GM12801 (cell line): ENCODE measurements around the gene RHOJ.

ENCODE experiments used
- CTCF ChIP-seq: IDR thresholded peaks from one replicate; pipeline ENCODE4 v1.5.1; 2011; ENCODE audit warnings: control low read depth; ENCODE audit not compliant: insufficient read length; ENCODE audit errors: extremely low read depth

The RHOJ gene

GRCh38 chr14:63175531-63175930, 28.7 kb upstream of the RHOJ start:
- TF ChIP-seq CTCF, result no peak

- TF ChIP-seq CTCF, result no peak
Measured at GRCh38 chr14:63178912-63179311, 25.3 kb upstream of the RHOJ start.

- TF ChIP-seq CTCF, result no peak
Measured at GRCh38 chr14:63179383-63179782, 24.9 kb upstream of the RHOJ start.

- no peak for TF ChIP-seq CTCF
Measured at GRCh38 chr14:63180011-63180410, 24.2 kb upstream of the RHOJ start.

- no peak for TF ChIP-seq CTCF
Measured at GRCh38 chr14:63182968-63183367, 21.3 kb upstream of the RHOJ start.

GRCh38 chr14:63186453-63186852, 17.8 kb upstream of the RHOJ start:
- TF ChIP-seq CTCF, result no peak

- no peak for TF ChIP-seq CTCF
Measured at GRCh38 chr14:63191211-63191610, 13.0 kb upstream of the RHOJ start.

GRCh38 chr14:63192085-63192484, 12.2 kb upstream of the RHOJ start:
- TF ChIP-seq CTCF, result no peak
